RWPE1 (cell line): ENCODE data around the gene CLEC18A.
"Not testable (repeated sequence)": the region's sequence is repeated elsewhere in the genome, so short reads cannot be mapped to it uniquely, and the experiment has no call there.

ENCODE experiments used
- CTCF ChIA-PET: fragments of 350-600 bp; sonication (Branson Sonifier 250); formaldehyde crosslinking; extraction: SDS; loops from one replicate; lab custom pipeline; 2021; lab: Yijun Ruan, JAX
- POLR2A ChIA-PET: fragments of 400-600 bp; formaldehyde crosslinking; extraction: SDS; loops from one replicate; lab custom pipeline; 2020; ENCODE audit warnings: antibody characterized with exemption; ENCODE audit not compliant: low non-redundant PET; lab: Yijun Ruan, JAX
- DNase-seq: peaks from one replicate; pipeline ENCODE4 v3.0.0; 2012; ENCODE audit warnings: low spot score
- H3K27ac ChIP-seq: fragments of 450-650 bp; 2 replicates; pipeline ENCODE4 v1.5.1; 2017
- TF ChIP-seq, protein P1 (sequence below): fragments of 450-650 bp; conservative IDR thresholded peaks from 2 replicates; pipeline ENCODE4 v1.5.1; 2017; ENCODE audit warnings: low read depth, mild to moderate bottlenecking

CLEC18A gene

DNA sequence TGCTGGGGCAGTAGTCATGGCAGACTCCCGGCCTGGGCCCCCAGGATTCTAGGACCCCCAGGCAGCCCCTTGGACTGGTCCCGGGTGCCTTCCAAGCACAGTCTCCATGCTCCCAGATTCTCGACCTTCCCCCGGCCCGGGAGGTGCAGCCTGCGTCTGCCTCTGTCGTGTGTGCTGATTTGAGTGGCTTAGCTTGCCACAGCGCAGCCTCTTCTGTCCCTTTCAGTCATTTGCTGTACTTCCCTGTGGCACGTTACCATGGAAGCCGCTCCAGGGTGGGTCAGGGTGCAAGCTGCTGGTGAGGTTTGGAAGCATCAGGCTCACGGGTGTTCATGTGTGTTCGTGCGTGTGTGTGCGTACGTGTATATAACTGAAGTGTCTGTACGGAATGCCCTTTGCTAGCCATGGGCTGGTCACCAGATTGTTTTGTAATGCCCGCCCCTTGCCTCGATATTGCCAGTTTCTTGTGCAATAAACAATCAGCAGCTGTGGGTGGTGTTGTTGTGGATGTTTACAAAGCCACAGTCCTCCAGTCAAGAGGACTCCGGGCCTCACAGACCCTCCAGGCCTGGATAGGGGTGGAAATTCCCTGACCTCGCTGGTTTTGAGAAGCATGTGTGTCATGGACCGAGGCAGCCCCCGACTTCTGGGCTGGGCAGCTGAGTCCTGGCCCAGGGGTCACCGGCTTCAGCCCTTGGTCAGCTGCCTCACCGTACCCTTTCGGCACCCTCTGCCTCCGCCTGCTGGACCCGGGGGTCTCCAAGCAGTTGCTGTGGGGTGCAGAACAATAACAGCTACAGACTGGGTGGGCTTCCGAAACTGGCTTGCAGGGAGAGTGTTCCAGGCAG is 9.7 kb upstream of the CLEC18A start:
- TF ChIP-seq, protein P1, sequence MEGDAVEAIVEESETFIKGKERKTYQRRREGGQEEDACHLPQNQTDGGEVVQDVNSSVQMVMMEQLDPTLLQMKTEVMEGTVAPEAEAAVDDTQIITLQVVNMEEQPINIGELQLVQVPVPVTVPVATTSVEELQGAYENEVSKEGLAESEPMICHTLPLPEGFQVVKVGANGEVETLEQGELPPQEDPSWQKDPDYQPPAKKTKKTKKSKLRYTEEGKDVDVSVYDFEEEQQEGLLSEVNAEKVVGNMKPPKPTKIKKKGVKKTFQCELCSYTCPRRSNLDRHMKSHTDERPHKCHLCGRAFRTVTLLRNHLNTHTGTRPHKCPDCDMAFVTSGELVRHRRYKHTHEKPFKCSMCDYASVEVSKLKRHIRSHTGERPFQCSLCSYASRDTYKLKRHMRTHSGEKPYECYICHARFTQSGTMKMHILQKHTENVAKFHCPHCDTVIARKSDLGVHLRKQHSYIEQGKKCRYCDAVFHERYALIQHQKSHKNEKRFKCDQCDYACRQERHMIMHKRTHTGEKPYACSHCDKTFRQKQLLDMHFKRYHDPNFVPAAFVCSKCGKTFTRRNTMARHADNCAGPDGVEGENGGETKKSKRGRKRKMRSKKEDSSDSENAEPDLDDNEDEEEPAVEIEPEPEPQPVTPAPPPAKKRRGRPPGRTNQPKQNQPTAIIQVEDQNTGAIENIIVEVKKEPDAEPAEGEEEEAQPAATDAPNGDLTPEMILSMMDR: no peak
- H3K27ac ChIP-seq: no peak overlapping the region
- CTCF ChIA-PET: interaction anchor here (1.0 kb wide), 1 partner anchor 11 kb away, joined by 3 read pairs; no protein-coding TSS in a partner anchor
- DNase-seq: no peak
- POLR2A ChIA-PET: no interaction called here

GRCh38 chr16:69942099-69942491 is 9.0 kb upstream of the CLEC18A start:
- H3K27ac ChIP-seq: no peak overlapping the region
- ChIA-PET CTCF (interaction anchor here (1.1 kb wide), 1 partner anchor 12 kb away, joined by 4 read pairs; no protein-coding TSS in a partner anchor), POLR2A (no interaction called here)
- TF ChIP-seq, protein P1: no peak
- no peak for DNase-seq

DNA sequence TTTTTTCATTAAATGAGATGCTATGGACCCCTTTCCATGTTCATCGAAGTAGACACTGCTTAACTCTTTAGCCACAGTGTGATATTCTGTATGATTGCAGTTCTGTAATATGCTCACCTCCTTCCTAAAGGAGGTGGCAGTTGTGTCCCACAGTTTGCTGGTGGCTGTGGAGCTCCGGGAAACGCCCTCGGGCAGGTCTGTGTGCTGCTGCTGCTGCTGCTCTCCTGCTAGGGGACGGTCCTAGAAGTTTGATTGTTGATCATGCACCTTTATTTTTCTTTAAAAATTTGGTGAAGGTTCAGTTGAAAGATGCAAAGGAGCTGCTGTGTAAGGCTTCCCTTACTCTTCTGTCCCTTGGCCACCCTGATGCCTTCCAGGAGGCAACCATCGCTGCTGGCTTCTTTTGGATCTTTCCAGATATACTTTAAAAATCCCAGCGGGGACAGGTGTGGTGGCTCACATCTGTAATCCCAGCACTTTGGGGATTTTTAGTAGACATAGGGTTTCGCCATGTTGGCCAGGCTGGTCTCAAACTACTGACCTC is 8.4 kb upstream of the CLEC18A start:
- no peak for DNase-seq
- CTCF ChIA-PET: interaction anchor here (1.1 kb wide), 1 partner anchor 13 kb away, joined by 4 read pairs; no protein-coding TSS in a partner anchor
- TF ChIP-seq, protein P1: no peak
- H3K27ac ChIP-seq: no peak overlapping the region
- POLR2A ChIA-PET: no interaction called here

- POLR2A ChIA-PET, H3K27ac ChIP-seq, DNase-seq: not testable (repeated sequence)
- CTCF ChIA-PET: interaction anchor here (1.1 kb wide), 1 partner anchor 13 kb away, joined by 4 read pairs; no protein-coding TSS in a partner anchor
These were observed 7.7 kb upstream of the CLEC18A start for GRCh38 chr16:69943241-69944036.

DNA sequence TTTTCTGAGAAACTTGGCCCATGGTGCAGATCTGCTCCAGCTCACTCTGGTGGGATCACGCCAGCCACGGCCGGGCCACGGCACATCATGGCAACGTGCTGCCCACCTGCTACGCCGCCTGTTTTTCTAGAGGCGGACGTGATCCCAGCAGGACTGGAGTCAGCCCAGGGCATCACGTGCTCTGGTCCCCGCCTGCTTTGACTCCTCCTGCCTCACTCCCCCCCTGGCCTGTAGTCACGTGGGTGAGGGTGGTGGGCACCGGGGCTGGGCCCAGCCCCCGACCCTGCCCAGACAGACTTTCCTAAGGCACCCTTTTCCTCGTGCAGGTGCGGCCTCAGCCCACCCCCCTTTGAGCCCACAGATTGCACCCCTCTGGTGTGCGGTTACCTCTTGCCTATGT is 723 bp upstream of the CLEC18A start:
- POLR2A ChIA-PET, CTCF ChIA-PET, DNase-seq, H3K27ac ChIP-seq: not testable (repeated sequence)

DNA sequence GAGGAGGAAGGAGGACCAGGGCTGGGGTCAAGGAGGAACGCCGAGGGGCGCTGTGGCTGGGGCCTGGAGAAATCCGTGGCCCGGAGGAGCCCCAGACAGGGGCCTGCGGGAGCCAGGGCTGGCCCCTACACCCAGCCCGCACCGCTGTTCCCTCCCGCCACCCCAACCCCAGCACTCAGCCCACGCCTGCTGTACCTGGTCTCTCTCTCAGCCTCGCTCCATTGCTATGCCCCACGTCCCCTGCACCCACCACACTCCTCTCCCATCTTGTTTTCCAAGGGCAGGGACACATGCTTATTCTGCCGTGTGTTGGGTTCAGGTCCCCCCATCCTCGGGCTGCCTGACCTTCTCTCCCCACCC is 518 bp downstream of the CLEC18A start:
- CTCF ChIA-PET, H3K27ac ChIP-seq, POLR2A ChIA-PET, DNase-seq: not testable (repeated sequence)

DNA sequence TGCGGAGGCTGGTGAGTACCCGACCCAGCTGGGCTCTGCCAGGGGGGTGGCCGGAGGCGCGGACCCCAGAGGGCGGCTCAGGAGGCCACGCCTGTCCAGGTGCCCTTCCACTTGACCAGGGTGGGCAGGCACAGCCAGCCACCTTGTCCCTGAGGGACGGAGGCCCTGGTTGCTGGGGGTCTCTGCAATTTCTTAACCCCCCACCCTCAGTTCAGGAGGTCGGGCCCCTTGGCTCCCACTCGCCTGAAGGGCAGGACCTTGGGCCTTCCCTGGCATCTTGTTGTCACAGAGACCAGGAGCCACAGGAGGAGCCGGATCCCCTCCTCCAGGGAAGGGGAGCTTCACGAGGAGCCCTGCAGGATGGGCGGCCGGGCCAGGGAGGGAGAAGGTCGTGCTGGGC is 982 bp downstream of the CLEC18A start:
- H3K27ac ChIP-seq, DNase-seq, CTCF ChIA-PET, POLR2A ChIA-PET: not testable (repeated sequence)

DNA sequence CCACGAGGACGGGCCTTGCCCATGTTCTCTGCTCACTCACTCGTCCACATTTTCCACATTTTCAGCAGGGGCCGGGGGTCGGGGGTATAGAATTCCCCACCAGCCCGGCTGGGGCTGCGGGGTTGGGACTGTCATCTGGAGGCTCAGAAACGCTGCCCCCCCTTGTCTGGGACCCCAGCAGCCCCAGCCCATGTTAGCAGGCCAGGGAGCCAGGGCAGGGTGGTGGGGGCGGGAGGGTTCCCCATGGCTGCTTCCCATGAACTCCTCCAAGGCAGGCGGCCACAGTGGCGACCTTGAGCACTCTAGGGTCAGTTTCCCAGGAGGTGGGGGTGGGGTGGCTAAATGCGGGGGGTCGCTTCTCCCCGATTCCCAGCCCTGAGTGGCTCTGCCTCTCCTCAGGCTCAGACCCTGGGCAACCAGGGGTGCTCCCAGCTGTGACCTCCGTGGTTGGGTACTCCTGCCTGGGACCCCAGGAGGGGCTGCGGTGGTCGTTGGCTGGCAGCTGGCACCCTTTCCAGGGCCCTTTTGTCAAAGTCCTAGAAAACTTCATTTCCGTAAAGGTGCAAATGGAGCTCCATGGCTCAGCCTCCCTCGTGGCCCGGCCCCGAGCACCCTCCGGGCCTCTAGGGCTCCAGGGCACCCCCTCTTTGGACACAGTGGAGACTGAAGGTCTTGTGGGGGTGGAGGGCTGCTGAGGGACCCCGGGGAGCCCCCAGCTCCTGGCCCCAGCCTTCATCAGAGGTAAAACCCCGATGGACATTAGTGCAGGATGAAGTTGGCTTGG is 1.6 kb downstream of the CLEC18A start:
- CTCF ChIA-PET: interaction anchor here (0.5 kb wide), 1 partner anchor 289 kb away, joined by 3 read pairs; no protein-coding TSS in a partner anchor
- POLR2A ChIA-PET: not testable (repeated sequence)

DNA sequence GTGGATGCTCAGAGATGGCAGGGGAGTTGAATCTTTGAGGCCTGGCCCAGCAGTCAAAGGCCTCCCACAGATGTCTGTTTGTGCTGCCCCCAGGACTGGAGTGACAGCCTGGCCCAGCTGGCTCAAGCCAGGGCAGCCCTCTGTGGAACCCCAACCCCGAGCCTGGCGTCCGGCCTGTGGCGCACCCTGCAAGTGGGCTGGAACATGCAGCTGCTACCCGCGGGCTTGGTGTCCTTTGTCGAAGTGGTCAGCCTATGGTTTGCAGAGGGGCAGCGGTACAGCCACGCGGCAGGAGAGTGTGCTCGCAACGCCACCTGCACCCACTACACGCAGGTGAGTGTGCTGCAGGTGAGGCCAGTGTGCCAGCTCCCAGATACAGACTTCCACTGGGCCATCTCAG is 3.1 kb downstream of the CLEC18A start:
- CTCF ChIA-PET, H3K27ac ChIP-seq, POLR2A ChIA-PET, DNase-seq: not testable (repeated sequence)

More for the DNA sequence above, 1.6 kb downstream of the CLEC18A start:
- not testable (repeated sequence) for DNase-seq, H3K27ac ChIP-seq

GRCh38 chr16:69963312-69963711 is 12.2 kb downstream of the CLEC18A start:
- POLR2A ChIA-PET, H3K27ac ChIP-seq, DNase-seq, CTCF ChIA-PET: not testable (repeated sequence)

DNA sequence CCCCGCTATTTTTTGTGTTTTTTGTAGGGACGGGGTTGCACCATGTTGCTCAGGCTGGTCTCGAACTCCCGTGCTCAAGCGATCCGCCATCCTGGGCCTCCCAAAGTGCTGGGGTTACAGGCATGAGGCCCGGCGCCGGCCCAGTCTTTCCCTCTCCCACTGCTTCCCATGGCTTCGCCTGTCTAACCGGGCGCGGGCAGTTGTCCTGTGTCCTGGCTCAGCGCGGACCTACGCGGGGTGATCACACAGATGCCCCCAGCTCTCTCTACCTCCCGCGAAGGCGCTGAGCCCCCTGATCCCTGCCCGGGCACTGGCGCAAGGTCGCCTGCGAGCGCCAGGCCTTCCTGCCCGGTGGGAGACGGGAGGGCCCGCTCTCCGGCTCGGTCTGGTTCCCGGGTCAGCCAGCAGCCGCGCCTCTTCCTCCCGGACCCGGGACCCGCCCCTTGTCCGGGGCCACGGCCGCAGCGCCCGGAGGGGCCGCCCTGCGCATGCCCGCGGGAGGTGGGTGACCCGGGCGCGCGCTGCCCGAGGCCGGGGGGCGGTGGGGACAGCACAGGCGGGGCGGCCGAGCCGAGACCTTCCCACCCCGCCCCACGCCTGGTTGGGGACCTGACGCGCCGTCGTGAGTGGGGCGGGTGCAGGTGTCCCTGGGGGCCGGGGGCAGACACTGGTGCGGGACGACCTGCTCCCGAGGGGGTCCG is 14.0 kb downstream of the CLEC18A start:
- CTCF ChIA-PET, H3K27ac ChIP-seq, DNase-seq, POLR2A ChIA-PET: not testable (repeated sequence)

GRCh38 chr16:69965661-69966054 is 14.5 kb downstream of the CLEC18A start:
- CTCF ChIA-PET, POLR2A ChIA-PET, DNase-seq, H3K27ac ChIP-seq: not testable (repeated sequence)
